T47D (cell line): ENCODE results near the gene GPX8.

Experiments
- DNase-seq, 2 experiments: peaks; one replicate each; pipeline versions ENCODE4 v3.0.0 to v3.0.0-alpha.2; 2011 to 2012; ENCODE audit warnings: low read depth in 1 of 2, low spot score in 1 of 2
- JUND ChIP-seq: IDR thresholded peaks from 2 replicates; pipeline ENCODE4 v1.6.1; 2012; ENCODE audit warnings: low read depth
- in situ Hi-C: cut with HindIII; loops from 2 replicates; pipeline ENCODE4 v1.10.0; 2016; ENCODE audit warnings: low sequenced_read_pairs, low pct_unique_long_range_greater_than_20kb

Gene GPX8, protein sequence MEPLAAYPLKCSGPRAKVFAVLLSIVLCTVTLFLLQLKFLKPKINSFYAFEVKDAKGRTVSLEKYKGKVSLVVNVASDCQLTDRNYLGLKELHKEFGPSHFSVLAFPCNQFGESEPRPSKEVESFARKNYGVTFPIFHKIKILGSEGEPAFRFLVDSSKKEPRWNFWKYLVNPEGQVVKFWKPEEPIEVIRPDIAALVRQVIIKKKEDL

DNA sequence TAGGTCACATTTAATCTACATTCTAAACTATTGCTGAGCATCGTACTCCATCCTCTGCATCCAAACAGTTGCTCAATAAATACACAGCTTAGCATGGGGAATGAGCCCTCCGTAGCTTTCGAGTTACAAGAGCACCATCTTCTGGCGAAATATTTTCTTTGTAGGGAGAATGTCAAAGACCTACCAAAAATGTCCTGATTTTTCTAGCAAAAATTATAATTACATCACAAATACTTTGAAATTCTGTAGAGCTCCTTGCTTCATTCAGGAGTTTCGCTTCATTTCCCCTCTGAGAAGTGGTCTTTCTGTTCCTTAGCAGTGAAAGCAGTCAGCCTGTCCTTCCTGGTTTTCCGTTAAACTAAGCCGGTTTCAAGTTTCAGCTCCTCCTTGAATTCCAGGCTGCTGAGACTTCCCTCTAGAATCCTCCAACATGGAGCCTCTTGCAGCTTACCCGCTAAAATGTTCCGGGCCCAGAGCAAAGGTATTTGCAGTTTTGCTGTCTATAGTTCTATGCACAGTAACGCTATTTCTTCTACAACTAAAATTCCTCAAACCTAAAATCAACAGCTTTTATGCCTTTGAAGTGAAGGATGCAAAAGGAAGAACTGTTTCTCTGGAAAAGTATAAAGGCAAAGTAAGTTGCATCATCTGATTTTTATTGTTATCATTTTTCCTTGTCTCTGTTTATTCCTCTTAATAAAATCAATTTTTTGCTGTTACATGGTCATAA lies at the start of gene GPX8:
Gene GPX8, plus strand, starts transcription at position 409 of the 730 bp plus-strand sequence. Its CDS starts 22 bp downstream, at position 431.
- in situ Hi-C loops: no loop called here
- DNase-seq: peak; percentile 43 to 88
- TF ChIP-seq JUND: no peak

DNA sequence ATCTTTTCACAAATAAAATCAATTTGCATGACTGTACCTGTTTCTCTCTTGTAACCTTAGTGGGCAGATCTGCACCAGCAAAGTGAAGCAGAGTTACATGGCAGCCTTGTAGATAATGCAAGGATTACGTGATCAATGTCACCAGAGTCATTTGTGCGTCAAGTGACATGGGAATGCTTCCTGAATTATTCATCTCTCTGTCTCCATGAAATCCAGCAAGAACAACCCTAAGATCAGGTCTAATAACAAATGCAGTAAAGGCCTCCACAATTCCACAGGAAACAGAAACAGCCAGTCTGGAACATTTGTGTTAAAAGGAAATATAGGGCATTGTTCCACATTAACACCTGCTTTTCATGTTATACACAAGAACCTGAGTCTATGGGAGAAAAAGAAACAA lies 49.8 kb upstream of the GPX8 start:
- in situ Hi-C loops: no loop called here
- no peak for TF ChIP-seq JUND
- no peak for DNase-seq

DNA sequence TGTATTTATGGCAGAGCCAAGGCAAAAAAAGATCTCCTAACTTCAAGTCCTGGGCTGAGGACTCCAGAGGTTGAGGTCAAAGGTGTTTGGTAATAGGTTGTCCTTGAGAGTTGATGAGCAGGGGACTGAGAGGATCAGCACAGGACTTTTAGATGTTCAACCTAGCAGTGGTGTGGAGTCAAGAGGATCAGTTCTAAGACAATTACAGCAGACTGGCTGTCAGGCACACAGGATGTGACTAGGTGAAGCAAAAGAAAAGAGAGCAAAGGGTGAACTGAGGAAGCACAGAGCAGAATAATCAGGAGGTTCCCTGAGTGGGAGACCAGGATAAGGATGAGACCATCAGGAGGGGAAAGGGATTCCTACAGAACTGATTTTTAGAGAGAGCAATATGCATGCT lies 46.6 kb upstream of the GPX8 start:
- DNase-seq: no peak
- no peak for TF ChIP-seq JUND
- in situ Hi-C loops: no loop called here

DNA sequence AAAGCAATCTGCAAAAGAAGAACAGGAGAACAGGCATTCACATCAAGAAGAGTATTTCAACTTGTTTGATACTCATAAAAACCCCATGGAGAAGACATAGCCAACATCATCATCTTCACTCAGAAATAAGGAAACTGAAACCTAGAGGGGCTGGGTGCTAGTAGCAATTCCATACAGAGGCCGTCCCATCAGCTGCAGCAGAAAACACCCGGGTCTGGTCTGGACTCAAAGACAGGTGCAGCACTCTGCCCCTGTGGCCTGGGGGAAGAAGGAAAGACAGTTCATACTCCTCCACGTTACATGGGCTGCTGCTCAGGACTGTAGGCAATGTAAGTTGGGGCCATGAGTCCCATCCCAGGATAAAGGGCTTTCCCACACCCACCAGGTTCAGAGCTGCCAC lies 45.9 kb upstream of the GPX8 start:
- DNase-seq: no peak
- in situ Hi-C loops: no loop called here
- TF ChIP-seq JUND: no peak

DNA sequence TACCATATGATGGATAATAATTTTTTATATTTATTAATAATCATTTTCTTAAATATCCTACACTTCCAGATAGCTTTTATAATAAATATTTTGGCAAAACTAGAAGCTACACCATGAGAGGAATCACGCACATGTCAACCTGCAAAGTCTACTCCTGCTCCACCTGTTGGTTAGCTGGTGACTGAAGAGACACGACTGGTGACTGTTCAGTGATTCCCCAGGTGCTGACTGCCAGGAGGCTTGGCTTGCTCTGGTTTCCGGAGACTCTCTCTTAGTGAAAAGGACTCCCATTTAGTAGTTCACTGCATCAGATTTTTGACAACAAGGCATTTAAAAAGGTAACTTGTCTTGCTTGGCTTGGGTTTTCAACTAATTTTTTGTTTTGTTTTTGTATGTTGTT lies 36.6 kb upstream of the GPX8 start:
- no peak for TF ChIP-seq JUND
- DNase-seq: peak in 1 of 2 experiments; percentile 38
- in situ Hi-C loops: no loop called here

DNA sequence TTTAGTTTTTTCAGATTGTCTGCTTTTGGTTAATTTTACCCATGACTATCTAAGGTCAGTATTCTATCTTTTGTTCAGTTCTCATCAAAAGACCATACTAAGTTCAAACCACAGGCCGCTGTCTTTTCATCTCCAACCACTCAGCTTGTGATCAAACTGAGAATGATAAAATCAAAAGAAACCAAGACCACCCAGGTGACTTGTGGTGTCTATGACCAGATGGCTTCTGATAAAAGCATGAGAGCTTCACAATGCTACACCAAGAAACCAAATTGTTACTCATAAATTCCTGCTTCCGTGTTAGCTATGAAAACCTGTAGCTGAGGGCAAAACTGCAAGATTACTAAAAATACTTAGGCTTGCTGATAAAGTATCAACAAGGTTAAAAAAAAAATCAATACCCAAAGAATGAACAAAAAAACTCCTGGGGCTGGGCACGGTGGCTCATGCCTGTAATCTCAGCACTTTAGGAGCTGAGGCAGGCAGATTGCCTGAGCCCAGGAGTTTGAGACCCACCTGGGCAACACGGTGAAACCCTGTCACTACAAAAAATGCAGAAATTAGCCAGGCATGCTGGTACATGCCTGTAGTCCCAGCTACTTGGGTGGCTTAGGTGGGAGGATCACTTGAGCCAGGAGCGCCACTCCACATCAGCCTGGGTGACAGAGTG lies 25.8 kb upstream of the GPX8 start:
- no peak for TF ChIP-seq JUND
- DNase-seq: no peak
- in situ Hi-C loops: loop anchor here (25.0 kb wide), 1 partner anchor 197 kb away; no protein-coding TSS in a partner anchor

DNA sequence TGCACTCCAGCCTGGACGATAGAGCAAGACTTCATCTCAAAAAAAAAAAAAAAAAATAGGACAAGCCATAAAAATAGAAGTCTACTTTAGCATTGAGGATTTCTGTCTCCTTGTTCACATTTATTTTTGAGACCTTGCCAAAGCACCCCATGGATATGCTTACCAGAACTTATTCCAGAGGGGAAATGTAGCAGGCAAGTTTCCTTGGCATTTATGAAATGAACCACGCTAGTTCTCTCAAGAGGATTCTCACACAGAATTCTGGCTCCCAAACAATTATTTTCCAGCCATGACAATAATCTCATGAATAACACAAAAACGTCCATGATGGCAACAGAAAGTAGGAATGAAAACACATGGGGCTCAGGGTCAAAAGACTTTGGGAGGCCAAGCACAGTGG lies 23.4 kb upstream of the GPX8 start:
- in situ Hi-C loops: loop anchor here (25.0 kb wide), 1 partner anchor 199 kb away; no protein-coding TSS in a partner anchor
- DNase-seq: no peak
- TF ChIP-seq JUND: no peak

DNA sequence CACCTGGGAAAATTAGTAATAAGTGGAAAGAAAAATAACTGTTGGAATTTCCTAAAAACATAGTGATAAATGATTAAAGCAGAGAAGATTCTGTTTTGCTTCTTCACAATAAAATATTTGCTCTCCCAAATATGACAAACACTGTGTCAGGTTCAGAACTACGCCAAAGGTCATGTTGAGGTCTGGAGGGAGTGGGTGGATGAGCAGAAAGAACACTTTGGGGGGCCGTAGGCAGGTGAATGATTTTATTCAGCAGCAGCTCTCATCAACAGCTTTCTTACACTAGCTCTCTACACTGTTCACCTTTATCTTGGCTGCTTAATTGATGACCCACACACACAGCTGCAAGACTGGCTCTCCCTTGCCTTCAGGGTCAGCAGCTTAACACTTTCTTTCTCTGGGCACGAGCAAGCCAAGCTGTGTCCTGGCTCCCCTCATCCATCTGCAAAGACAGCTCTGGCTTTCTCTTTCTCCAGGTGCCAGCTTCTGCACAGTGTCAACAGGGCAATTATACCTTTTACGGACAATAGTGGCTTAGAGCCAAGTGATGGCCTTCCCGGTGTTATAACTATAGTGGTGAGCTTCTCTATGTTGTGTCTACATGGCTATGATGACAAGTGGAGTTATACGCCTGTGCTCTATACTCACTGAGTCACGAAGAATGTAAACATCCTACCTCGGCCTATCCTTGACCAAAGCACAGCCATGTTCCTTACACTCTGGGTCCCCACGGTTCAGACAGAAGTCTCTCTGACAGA lies 18.9 kb upstream of the GPX8 start:
- no peak for TF ChIP-seq JUND

DNA sequence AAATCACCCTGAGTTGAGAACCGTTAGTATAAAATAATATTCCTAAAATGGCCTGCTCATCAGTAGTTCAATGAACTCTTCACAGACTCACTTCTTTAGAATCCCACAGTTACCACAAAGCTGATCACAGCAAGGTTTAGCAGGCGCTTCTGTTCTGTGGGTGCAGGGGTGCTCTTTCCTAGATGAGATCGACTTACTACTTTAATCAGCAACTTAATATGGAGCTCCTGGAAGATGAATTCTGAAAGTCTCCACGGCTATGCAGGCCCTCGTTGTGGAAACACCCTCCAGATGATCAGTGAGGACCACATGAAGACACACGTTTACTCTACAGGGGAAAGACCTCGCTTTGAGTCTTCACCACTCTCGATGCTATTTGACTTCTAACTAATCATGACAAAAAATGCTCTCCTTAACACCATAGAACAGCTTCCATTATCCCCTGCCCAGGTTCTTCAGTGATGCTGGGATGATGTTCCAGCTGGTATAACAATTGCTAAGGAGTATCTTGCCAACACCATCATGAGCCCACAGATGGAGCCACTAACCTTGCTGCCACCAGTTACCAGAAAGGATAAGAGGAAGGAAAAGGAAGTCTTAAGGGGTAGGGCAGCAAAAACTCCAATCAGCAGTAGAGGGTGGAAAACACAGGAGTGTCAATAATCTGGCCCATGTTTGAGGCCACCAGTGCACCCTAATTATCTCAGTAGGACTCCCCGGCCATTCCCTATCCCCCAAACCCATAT lies 17.9 kb upstream of the GPX8 start:
- TF ChIP-seq JUND: no peak
- no peak for DNase-seq
- in situ Hi-C loops: loop anchor here (25.0 kb wide), 1 partner anchor 205 kb away; no protein-coding TSS in a partner anchor

More for the DNA sequence above, 18.9 kb upstream of the GPX8 start:
- no peak for DNase-seq
- in situ Hi-C loops: loop anchor here (25.0 kb wide), 1 partner anchor 204 kb away; no protein-coding TSS in a partner anchor

DNA sequence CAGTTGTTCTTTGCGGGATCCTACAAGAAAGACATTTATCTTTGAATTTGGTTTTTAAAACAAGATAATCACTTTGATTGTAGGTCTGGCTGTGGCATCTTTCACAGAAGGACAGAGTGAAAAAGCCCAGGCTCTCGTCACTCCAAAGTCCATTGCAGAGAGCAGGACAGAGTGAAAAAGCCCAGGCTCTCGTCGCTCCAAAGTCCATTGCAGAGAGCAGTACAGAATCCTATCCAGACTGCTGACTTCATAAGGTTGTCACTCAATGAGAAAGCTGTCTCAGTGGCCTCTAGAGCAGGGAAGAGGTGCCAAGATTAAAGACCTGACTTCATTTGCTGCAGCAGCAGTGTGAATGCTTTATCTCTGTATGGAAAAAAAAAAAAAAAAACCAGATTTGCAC lies 16.3 kb upstream of the GPX8 start:
- TF ChIP-seq JUND: no peak
- DNase-seq: no peak
- in situ Hi-C loops: loop anchor here (25.0 kb wide), 1 partner anchor 206 kb away; no protein-coding TSS in a partner anchor

DNA sequence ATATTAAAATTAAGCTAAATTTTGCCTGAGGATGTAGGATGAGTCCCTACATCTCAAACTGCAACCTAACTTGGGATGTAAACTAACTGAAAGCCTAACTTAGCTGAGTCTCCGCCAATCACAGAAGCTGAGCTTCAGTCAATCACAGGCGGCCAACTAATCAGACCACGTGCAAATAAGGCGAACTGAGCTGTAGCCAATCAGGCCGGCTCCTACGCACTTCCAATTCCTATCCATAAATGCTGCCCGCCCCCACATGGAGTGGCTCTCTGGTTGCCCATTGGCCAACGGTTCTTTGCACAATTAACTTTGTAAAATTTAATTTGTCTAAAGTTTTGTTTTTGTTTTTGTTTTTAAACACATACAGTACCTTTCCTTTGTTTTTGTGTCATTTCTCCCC lies 13.9 kb upstream of the GPX8 start:
- TF ChIP-seq JUND: no peak
- peak in 1 of 2 experiments; percentile 59 for DNase-seq
- in situ Hi-C loops: loop anchor here (25.0 kb wide), 1 partner anchor 209 kb away; no protein-coding TSS in a partner anchor

DNA sequence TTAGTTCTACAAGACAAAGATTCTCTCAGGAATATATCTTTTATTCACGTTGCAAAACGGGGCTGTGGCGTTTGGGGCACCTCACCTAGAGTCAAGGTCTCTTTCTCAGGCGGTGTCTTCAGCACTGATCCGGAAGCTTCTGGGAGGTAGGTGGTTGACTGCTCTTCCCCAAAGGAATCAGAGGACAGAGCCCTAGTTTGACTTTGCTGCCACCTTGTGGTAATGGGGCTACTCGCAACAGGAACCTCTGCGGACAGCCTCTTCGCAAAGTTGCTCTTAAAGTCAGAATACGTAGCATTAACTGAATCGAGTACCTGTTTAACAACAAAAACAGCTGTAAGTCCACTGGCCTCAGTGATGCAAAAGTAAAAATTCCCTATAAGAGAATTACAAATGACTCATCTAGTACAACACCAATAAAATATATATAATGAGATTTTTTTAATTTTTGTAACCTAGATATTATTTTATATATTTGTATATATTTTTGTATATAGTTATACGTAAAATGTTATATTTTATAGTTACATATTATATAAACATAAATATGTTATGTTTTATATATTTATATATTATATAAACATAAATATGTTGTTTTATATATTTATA lies 13.3 kb upstream of the GPX8 start:
- no peak for TF ChIP-seq JUND
- peak; percentile 63 to 94 for DNase-seq
- in situ Hi-C loops: loop anchor here (25.0 kb wide), 1 partner anchor 209 kb away; no protein-coding TSS in a partner anchor
